Peyer's patch (tissue), 4 donors: ENCODE results near the gene C6orf132.

Experiments
- POLR2A ChIP-seq, 2 donors: fragments of 450-650 bp; IDR thresholded peaks; one replicate each; pipeline ENCODE4 v1.5.1; 2017; ENCODE audit warnings: antibody characterized with exemption in 2 of 2, mild to moderate bottlenecking in 2 of 2, moderate library complexity in 2 of 2
- TF ChIP-seq, protein P1 (sequence below), 6 experiments: fragments of 450-650 bp in 4 of 6; fragments of 200-600 bp in 2 of 6; sonication (generic) in 1 of 6; IDR thresholded peaks; one replicate each; pipeline ENCODE4 v1.5.1; 2017 to 2019; ENCODE audit warnings: antibody characterized with exemption in 6 of 6, mild to moderate bottlenecking in 3 of 6, moderate library complexity in 1 of 6

DNA sequence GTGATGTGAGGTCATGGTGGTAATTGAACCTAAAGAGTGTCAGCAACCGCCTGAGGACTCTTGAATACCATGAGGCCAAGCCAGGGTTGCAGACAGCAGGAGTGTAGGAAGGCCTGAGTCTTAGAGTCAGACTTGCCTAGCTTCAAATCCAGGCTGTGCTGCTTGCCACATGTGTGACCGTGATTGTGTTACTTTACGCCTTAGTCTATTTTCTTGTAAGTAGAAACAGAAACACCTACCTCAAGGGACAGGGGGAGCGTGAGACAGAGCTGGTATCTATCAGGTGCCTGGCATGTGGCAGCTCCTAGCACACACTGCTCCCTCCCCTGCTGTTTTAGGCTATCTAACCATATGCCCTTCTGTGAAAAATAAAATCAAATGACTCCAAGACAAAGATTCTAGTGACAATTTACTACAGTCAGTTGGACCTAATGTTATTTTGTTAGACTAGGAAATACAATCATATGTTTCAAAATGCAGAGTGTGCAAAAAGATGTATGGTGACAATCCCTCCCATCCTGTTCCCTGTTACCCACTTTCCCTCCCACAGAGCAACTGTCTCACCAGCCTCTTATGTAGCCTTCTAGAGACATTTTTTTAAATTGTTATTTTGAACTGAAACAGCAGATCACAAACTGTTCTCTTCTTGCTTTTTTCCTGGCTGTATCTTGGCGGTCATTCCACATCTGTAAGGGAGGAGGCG, 70.4 kb downstream of the C6orf132 start:
- TF ChIP-seq, protein P1, sequence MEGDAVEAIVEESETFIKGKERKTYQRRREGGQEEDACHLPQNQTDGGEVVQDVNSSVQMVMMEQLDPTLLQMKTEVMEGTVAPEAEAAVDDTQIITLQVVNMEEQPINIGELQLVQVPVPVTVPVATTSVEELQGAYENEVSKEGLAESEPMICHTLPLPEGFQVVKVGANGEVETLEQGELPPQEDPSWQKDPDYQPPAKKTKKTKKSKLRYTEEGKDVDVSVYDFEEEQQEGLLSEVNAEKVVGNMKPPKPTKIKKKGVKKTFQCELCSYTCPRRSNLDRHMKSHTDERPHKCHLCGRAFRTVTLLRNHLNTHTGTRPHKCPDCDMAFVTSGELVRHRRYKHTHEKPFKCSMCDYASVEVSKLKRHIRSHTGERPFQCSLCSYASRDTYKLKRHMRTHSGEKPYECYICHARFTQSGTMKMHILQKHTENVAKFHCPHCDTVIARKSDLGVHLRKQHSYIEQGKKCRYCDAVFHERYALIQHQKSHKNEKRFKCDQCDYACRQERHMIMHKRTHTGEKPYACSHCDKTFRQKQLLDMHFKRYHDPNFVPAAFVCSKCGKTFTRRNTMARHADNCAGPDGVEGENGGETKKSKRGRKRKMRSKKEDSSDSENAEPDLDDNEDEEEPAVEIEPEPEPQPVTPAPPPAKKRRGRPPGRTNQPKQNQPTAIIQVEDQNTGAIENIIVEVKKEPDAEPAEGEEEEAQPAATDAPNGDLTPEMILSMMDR (IDR thresholded peaks at IDR 0.05): no peak
- TF ChIP-seq POLR2A (IDR thresholded peaks at IDR 0.05): no peak
